Measurements from ENCODE around the gene GPR173. TPM values are rescaled to one million over a fixed set of nuclear protein-coding genes. Genes with fewer than 3 reads are reported as not detected.

GPR173 gene, protein sequence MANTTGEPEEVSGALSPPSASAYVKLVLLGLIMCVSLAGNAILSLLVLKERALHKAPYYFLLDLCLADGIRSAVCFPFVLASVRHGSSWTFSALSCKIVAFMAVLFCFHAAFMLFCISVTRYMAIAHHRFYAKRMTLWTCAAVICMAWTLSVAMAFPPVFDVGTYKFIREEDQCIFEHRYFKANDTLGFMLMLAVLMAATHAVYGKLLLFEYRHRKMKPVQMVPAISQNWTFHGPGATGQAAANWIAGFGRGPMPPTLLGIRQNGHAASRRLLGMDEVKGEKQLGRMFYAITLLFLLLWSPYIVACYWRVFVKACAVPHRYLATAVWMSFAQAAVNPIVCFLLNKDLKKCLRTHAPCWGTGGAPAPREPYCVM
- 2.9 and 5.5 TPM in 2 replicates for total RNA-seq

DNA sequence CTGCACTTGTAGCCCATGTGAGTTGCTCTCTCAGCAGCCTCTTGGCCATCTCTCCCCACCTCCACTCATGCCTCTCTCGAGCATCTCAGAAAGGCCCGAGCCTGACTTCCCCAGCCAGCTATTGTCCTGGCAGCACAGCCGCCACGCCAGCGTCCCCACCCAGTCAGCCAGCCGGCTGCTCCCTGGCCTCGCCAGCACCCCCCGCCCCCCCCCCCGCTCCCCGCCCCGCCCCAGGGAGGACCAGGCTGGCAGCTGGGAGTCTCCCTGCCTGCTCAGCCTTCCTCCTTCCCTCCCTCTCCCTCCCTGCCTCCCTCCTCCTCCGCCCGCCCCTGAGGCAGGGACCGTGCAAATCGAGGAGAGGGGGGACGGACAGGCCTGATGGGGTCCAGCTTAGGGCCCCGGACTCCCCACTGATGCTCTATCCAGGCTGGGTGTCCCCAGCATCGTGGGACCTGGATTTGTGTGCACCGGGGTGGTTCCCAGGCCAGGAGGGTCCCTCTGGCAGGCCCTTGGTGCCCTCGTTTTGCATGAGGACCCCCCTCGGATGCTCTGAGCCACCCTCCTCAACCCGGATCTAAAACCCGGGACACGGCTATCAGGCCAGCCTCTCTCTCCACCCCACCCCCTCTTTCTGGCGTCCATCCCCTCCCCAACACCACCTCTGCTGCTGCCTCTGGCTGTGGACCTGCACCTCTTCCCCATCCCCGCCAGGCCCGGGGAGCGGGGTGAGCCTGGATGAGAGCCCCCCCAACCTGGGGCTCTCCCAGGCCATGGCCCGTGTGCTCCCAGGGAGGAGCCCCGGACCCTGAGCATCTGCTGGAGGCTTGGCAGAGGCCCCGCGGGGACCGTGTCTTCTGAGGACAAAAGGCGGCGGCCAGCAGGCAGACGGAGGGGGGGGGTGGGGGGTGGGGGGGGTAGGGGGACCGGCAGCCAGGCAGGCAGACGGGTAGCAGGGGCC lies at the start of gene GPR173:
GPR173 (plus strand) TSS at position 621 of the 958 bp plus-strand sequence. CDS start 27,833 bp downstream, outside the sequence.

DNA sequence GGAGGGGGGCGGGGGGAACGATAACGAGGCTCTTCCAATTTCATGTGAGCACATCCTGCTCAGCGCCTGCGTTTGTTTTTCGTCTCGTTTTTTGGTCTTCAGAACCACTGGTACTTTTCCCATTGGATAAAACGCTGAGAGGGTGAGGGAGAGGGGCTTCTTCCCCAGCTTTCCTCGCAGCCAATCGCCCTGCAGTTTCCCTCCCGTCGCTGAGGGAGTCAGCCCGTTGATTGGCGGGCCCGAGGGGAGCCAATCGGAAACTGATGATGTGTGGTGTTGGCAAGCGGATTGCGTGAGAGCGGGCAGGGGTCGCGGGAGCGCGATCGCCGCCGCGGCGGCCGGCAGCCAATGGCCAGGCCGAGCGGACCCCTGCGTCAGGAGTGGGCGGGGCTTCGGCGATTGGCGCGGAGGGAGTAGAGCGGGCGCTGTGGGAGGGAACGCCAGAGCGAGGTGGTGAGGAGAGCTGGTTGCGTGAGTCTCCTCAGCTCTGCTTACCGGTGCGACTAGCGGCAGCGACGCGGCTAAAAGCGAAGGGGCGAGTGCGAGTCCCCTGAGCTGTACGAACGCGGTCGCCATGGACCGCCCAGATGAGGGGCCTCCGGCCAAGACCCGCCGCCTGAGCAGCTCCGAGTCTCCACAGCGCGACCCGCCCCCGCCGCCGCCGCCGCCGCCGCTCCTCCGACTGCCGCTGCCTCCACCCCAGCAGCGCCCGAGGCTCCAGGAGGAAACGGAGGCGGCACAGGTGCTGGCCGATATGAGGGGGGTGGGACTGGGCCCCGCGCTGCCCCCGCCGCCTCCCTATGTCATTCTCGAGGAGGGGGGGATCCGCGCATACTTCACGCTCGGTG lies 33.6 kb downstream of the GPR173 start, which contains the start of gene TSPYL2:
TSPYL2 (plus strand) TSS at position 443 of the 848 bp plus-strand sequence; CDS start at position 575, 132 bp downstream.

DNA sequence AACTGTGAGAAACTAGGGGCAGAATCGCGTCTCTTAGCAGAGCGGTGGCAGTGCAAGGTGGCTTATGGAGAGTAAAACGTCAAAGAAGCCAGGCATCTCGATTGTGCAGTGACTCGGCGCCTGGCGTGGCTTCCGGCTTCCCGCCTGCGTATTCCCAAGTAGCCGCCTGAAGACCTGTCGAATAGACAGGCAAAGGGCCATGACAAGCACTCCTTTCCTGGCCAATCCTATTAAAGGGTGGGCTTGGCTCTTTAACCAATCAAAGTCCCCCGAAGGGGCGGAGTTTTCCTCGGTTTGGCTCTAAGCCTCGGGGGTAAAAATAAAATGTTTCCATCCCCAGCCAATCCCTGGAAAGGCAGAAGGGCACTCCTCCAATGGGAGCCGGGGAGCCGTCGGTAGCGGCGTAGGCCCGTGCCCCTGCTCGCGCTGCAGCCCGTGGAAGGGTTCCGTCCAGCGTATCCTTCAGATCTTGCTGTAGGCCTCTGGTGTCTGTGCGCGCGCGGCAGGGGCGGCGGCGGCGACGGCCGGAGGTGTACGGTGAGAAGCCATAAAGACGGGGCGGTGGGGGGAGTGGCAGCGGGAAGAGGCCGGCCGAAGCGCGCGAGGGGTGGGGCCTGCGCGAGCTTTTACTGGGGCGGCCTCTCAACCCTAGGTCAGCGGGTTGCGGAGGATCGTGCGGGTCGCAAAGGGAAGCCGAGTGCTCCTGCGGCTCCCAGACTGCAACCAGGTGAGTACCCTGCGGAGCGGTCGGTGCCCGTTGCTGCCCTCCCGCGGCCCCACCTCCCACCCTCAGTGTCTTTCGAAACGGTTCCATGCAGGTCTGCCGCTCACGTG lies 45.4 kb downstream of the GPR173 start, which contains the start of gene KANTR:
KANTR (plus strand) TSS at position 395 of the 834 bp plus-strand sequence. CDS start 30,131 bp downstream, outside the sequence.

Other genes starting within 250 kb of the GPR173 start
- not detected in 2 replicates for gene XAGE5, start 237.5 kb upstream of the GPR173 start, total RNA-seq
- gene XAGE3, start 180.7 kb upstream of the GPR173 start, total RNA-seq = not detected in 2 replicates
- gene FAM156B, start 151.5 kb upstream of the GPR173 start, total RNA-seq = 12.3 and 21.7 TPM in 2 replicates
- gene FAM156A, start 90.3 kb upstream of the GPR173 start, total RNA-seq = 15.6 and 16.5 TPM in 2 replicates
- gene TSPYL2, start 33.6 kb downstream of the GPR173 start, total RNA-seq = 18.6 and 20.0 TPM in 2 replicates
- 11.5 and 13.7 TPM in 2 replicates for gene KANTR, start 45.4 kb downstream of the GPR173 start, total RNA-seq
- gene KDM5C, start 176.4 kb downstream of the GPR173 start, total RNA-seq = 81.0 and 83.0 TPM in 2 replicates
- gene IQSEC2, start 232.8 kb downstream of the GPR173 start, total RNA-seq = 8.7 and 9.9 TPM in 2 replicates